GM21423 (cell line): ENCODE results near the gene SSBP1.
"Not testable (repeated sequence)": the region's sequence is repeated elsewhere in the genome, so short reads cannot be mapped to it uniquely, and the experiment has no call there.

Experiments
- ATAC-seq: cut with Tn5 transposase; IDR thresholded peaks from one replicate; pipeline ENCODE4 v1.9.1; 2021; ENCODE audit warnings: mild to moderate bottlenecking, moderate library complexity; ENCODE audit not compliant: unreplicated experiment

SSBP1 gene, protein sequence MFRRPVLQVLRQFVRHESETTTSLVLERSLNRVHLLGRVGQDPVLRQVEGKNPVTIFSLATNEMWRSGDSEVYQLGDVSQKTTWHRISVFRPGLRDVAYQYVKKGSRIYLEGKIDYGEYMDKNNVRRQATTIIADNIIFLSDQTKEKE

DNA sequence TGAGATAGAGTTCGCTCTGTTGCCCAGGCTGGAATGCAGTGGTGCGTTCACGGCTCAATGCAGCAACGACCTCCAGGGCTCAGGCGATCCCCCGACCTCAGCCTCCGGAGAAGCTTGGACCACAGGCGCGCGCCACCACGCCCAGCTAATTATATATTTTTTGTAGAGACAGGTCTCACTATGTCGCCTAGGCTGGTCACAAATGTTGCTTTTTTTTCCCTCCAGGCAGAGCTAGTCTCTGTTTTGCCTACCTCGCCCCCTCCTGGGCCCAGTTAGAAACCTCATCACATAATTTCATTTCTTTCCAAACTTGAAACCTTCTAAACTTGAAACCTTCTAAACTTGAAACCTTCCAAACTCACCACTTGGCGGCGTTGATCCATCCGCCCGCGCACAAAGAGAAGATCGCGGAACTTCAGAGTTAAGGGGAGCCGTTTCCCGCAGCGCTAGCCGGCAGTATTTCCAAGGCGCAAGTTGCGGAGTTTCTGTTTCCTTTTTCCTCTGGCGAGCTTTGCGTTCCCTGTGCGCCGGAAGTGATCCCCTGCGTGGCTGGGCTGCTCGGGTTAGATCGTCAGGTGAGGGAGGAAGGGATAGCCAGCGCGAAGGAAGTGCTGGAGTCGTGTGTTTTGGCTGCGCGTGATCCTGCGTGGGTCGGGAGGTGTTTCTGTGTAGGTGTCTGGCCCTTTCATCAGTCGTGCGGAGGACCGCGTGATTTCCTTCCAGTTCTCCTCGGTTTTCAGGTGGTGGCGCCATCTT lies at the start of gene SSBP1:
TSS of gene SSBP1 (plus strand) at position 523 of the 756 bp plus-strand sequence. CDS start 809 bp downstream, outside the sequence.
- peak; percentile 90 for ATAC-seq

DNA sequence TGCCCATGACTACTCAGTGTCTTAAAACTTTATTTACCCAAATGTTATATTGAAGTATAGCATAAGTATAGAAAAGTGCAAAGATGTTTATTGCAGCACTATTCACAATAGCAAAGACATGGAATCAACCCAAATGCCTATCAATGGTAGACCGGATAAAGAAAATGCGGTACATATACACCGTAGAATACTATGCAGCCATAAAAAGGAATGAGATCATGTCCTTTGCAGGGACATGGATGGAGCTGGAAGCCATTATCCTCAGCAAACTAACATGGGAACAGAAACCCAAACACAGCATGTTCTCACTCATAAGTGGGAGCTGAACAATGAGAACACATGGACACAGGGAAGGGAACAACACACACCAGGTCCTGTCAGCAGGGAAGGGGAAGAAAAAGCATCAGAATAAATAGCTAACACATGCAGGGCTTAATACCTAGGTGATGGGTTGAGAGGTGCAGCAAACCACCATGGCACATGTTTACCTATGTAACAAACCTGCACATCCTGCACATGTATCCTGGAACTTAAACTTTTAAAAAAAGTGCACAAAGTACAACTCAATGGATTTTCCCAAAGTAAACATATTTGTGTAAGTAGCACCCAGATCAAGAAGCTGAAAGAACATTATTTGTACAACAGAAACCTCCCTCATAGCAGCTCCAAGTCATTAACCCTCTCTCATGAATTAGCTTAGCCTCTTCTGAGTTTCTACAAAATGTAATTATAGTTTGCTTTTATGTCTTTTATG lies 48.9 kb upstream of the SSBP1 start:
- ATAC-seq: not testable (repeated sequence)

DNA sequence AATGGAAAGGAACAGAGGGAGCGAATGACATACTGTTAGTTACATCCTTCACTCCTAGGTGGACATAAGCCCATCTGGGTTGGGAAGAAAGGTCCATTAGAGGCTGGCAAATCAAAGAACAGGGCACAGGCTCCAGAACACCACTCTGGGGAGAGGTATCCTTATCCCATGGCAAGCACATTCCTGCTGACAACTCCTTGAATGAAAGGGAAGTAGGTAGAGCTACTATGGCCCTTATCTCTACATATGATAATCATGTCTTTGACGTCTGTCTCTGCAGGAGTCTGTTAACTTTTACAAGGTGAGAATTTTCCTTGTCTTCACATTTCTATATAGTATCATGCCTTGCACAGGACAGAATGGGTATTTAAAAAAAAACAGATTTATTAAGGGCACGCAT lies 46.6 kb upstream of the SSBP1 start:
- ATAC-seq: no peak

DNA sequence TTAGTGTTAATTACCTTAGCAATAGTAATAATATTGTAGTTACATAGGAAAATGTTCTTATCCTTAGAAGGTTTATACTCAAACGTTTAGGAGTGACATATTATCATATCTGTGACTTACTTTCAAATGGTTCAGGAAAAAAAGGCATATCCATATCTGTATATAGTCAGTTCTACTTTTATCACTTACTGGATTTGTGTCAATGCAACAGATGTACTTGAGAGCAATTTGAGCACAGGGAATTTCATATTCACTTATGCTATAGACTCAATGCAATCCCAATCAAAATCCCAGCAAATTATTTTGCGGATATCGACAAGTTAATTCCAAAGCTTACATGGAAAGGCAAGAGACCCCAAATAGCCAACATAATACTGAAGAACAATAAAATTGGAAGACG lies 46.2 kb upstream of the SSBP1 start:
- no peak for ATAC-seq

DNA sequence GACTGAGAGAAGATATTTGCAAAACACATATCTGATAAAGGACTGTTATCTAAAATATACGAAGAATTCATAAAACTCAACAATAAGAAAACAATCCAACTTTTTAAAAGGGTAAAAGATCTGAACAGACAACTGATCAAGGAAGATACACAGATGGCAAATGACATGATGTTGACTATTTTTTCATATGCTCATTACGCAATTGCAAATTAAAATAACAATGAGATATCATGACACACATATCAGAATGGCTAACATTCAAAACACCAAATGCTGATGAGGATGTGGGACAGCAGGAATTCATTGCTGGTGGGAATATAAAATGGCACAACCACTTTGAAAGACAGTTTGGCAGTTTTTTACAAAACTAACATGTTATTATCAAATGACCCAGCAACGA lies 45.1 kb upstream of the SSBP1 start:
- no peak for ATAC-seq

DNA sequence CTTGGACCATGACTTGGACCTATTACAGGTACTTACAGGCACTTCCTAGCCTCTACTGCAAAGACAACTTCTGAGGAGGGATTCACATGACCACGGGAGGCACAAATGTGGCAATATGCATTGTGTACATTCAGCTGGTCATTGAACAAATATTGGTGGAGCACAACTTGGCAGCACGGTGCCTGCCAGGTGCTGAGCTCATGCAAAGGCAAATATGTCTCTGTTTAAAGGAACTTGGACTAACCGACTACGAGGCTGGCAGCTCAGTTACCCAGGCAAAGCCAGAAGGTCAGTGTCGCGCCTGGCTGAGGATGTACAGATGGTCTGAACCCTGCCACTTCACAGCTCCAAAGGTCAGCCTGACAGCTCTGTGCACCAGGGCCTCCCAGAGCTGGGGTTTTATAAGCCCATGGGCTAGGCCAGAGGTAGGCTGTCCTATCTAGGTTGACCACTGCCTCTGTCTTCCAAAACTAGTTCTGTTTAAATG lies 42.3 kb upstream of the SSBP1 start:
- no peak for ATAC-seq

DNA sequence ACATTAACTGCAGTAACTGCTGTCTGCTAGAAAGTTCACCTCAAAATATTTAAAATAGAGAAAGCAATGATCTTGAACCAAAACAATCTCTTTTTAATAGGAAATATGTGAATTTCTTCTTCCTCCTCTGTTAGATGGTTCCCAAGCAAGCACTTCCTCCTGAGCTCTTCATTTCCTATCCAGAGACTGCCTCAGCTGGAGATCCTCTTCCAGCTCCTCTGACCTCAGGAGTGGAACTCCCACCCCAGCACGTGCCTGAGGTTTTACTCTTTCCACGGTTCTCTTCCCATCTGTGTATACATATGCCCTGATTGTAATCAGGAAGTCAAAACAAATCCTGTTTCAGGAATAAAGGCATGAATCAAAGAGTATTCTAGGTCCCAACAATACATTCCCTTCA lies 41.8 kb upstream of the SSBP1 start:
- ATAC-seq: no peak

DNA sequence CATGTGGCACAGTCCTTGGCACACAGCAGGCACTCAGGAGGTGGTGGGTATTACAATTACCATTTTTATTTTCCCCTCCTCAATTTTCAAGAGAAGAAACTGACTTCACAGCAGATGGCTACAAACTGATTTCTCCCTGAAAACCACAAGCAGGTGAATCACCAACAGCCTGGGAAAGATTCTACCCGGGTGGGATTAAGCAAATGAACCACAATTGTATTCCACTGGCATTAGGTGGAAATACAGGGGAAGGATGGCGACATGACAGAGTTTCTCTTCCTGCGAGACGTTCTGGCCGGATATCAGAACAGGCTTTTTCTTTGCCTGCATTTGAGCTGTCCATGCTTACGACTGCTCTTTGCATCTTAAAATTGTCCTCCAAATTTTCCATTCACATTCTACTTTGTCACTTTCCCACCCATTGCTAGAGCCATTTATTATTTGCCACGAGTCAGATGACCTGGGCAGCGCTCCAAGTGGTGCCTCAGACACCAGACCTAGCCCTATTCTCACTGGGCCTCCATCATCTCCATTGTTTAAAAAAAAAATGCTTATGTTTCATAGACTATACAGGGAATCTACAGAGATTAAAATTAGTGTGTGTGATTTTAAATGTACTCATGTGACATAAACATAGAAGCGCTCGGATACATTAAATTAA lies 40.8 kb upstream of the SSBP1 start:
- ATAC-seq: no peak

DNA sequence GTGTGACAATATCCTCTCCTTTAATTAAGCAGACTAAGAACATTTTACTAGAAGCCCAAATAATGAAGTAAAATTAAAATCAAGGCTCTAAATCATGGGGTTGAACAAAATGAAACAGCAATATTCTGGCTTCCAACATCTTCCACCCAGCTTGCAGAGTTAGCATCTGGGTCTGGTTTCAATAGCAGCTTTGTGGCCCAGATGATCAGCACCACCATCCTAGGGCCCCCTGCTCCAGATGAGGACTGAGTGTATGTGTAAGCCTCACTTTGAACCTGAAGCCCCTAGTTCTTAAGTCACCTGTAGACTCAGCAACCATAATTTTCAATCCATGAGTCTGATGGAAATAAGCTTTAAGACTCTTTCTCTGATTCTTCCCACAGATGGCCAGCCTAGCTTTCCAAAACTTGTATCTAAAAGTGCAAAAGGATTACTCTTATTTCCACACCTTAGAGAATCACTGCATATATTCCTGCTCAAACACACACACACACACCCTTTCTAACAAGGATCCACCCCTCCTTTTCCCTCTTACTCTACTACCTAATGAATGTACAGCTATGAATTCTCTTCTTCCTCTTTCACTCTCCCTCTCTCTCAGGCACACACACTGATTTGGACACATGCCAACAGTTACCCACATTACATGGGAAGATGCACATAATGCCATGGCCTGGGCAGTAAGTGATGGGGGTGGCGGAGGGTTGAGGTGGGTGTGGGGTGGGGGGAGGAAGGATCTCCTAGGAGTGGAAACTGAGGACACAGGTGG lies 39.7 kb upstream of the SSBP1 start:
- no peak for ATAC-seq

DNA sequence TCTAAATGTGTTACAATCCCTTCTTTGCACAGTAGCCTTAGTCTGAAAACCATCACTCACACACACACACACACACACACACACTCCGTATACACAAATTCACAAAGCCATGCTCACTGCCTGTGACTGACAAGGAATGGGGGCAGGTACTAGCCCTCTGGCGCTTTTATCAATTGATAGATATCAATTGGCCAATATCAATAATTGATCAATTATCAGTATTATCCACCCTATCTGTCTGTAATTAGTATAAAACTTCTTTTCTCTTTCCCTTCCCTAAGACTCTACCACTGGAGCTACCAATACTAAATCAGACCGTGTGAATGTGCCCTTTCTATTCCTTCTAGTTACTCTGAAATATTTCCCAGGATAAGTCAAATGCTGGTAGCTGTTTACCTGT lies 38.3 kb upstream of the SSBP1 start:
- no peak for ATAC-seq

DNA sequence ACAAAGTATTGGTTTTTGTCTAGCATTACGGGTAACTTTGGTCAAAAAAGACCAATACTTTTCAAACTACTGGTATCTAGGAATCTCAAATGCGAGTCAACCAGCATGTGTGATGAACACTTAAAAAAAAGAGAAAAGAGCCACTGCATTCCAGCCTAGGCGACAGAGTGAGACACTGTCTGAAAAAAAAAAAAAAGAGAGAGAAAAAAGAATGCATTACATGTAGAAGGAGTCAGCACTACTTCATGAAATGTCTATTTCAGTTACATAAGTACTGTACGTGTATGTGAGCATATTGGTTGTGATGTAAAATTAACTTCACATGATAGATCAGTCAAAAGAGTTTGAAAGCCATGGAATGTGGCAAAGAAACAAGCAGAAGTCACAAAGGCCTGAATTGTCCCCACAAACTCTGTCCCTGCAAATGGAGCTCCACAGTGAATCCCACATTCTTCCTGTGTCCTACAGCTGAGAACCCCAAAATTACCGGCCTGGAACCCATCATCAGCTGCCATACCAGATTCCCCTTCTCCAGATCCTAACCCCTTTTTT lies 37.8 kb upstream of the SSBP1 start:
- no peak for ATAC-seq

DNA sequence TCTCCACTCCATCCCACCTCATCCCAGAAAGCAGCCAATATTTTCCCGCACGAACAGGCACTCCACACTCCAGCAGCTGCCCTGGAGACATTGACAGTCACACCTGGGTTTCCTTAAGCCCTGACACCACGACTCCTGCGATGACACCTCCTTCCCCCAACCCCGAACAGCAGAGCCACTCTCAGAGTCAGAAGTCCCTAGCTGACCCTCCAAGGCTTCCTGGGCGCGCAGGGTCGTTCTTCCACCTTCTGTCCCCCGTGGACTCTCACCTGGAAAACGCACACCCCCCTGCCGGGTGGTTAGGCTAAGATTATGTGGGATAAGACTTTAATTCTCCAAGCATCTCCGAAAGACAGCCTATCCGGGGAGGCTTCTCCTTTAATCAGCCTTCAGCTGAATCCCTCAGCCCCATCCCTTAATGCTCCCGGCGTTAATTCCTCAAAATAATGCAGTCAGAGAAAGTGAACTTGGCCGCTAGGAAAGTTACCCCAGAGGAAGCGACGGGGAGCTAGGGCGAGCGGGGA lies 37.2 kb upstream of the SSBP1 start:
- ATAC-seq: no peak

DNA sequence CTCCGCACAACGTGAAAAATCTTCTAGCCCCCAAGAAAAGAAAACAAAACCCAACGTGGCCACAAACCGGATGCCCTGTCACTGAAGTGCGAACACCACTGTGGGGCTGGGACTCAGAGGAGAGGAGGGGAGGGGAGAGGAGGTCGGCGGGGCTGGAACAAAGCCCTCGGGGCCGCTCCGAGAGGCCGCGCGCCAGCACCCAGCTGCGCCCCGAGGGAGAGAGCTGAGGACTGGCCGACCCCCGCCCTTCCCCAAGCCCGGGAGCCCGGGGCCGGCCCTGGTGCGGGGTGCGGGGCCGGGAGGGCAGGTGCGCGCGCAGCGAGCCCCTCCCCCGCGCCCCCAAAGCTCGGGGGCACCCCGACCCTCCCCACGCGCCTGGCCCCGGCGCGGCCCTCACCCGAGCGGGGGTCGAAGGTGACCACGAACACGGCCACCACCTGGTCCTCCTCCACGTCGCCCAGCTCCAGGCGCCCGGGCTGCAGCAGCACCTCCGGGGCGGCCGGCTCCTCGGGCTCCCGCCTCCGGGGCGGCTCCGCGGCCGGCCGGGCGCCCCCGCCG lies 36.6 kb upstream of the SSBP1 start:
- ATAC-seq: peak; percentile 84

DNA sequence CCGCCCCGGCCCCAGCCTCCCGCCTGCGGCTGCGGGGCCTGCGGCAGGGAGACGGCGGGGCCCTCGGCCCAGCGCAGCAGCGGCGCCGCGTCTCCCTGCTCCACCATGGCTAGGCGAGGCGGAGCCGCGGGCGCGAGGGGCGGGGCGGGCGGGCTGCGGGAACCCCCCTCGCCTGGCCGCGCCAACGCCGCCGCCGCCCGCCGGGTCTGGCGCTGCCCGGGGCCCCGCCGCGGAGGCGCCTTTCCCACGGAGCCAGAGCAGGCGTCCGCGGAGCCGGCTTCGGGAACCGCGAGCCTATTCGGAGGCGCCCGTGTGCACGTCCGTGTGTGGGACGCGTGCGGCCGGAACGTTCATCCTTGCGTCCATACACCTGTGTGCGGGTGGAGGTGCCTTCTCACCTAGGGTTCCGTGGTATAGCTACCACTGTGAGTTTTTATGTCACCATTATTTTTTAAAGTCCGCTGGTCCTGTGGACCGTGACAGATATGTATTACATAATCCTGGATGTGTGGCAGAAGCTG lies 36.1 kb upstream of the SSBP1 start, which contains the start of gene DENND11:
TSS of gene DENND11 (minus strand) at position 120 of the 521 bp plus-strand sequence. CDS start at position 107, 13 bp downstream.
- ATAC-seq: peak; percentile 69

DNA sequence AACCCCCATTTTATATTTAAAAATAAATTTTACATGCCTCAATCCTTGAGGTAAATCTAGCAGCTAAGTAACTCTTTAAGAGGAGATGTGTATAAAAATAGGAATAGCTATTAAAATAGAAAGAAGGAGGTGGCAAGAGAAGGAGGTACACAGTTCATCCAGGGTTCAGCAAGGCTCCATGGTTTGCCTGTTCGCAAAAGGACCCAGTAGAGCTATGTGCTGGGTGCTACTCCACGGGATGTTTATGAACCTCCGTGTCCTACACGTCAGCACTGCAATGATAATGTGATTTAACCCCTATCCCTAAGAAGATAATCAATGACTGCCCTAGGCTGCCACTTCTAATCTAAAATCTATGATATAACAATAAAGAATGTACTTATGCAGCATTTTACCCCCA lies 35.3 kb upstream of the SSBP1 start:
- no peak for ATAC-seq

DNA sequence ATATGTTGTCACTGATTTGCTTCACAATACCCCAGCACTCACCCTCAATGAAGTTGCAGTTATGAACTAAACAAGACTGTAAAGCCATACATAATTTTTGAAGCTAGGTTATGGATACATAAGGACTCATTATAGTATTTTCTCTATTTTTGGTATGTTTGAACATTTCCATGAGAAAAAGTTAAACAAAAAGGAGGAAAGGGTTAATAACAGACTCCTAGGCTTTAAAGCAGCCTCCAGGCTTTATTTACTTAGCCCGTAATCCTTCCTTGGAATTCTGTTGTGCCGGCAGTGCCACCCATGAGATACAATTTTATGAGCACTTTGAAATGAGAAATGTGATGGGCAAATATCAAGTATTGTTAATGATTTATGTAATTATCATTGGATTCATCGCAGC lies 34.0 kb upstream of the SSBP1 start:
- ATAC-seq: no peak

DNA sequence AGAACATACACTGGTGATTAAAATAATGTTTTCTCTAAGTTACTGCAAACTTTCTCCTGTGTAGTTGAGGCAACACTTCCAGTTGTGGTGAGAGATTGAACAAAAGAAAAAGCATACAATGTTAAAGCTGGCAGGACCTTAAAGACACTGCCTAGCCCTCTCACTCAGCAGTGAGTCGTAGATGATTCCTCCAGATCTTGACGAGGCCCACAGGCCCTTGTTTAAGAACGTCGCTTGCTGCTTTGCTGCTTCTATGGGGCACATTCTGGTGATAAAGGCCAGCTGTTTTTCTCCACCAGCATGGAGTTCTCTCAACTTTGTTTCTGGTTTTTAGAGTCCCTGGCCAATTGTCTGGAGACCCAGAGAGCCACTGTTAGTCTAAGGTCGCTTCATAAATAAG lies 33.4 kb upstream of the SSBP1 start:
- no peak for ATAC-seq

DNA sequence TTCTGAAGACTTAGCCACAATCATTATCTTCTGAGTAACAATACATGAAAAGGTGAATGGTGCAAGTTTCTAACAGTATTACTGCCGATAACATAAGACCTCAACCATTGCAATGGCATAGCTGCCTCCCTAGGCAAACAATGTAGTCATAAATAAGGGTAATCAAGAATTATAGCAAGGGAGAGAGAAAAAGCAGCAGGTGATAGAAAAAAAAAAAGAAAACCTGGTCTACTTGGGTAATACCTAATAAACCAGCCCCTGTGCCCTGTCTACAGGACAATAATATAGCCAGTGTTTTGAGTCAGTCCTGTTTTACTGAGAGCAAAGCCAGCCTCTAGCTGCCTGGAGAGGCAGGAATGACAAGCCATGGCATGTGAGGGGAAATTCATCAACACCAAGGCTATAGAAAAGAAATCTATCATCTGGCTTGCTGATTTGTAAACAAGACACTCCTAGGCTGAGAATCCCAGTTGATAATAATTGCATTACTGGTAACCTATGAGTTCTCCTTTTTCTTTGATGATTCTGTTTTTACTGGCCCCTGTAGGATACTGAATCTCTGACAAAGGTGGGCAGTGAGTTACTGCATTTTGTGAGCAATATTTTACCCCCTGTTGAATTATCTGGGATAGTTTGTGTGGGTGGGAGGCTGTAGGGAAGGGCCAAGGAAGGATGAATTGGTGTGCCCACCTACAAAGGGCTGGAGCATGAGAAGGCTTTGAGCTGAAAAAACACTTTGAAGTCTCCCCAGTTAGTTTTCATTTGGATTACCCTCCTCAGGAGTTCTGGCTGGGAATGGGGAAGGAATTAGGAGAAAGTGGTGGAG lies 31.7 kb upstream of the SSBP1 start:
- ATAC-seq: no peak

DNA sequence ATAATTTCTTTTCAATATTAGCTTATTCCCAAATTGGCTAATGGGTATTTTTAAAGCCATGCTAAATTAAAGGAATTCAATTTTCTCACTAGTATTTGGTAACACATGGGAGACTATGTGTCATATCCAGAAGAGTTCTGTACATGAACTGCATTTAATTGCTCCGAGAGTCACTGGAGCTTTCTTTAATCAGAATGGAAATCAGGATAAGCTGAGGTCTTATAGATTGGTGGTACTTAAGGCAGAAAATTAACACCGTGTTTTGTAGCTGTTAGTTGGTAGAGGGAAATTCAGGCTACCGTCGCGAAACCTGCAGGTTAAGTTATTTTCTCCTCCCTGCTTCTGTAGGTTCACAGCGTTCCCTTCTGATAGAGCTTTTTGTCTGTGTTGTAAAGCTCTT lies 29.8 kb upstream of the SSBP1 start, which contains the start of gene WEE2:
TSS of gene WEE2 (plus strand) at position 3 of the 400 bp plus-strand sequence. CDS start 406 bp downstream, outside the sequence.
- ATAC-seq: no peak
